Cortex of kidney (tissue), 1 donor: ENCODE data around the gene RAB10.
"Not testable (repeated sequence)": the region's sequence is repeated elsewhere in the genome, so short reads cannot be mapped to it uniquely, and the experiment has no call there.

ENCODE experiments used
- DNase-seq: peaks from one replicate; lab custom pipeline; 2025; lab: John Stamatoyannopoulos, UW

RAB10 gene

DNA sequence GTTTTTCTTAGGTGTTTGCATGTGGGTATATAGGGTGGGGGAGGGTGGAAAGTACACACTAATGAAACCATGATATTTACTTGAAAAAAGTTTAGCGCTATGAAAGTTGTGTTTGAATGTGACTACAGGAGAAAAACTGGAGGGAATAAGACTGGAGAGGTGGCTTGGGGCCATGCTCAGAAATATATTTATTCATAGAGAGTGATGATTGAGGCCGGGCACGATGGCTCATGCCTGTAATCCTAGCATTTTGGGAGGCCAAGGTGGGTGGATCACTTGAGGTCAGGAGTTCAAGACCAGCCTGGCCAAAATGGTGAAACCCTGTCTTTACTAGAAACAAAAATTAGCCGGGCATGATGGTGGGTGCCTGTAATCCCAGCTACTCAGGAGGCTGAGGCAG is 55.0 kb downstream of the RAB10 start:
- DNase-seq: not testable (repeated sequence)

DNA sequence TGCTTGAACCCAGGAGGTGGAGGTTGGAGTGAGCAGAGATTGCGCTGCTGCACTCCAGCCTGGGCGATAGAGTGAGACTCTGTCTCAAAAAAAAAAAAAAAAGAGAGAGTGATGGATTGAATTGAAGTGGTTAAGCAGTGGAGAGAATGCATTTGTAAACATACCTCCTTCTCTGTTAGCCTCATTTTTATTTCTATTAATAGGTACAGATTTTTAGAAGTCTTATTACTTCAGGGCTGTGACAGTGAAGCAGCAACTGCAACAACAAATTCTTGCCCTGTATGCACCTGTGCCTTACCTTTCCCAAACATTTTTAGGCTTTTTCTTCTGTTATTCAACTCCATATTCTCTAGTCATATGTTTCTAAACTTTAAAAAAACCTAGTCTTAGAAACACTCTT is 55.5 kb downstream of the RAB10 start:
- no peak for DNase-seq

DNA sequence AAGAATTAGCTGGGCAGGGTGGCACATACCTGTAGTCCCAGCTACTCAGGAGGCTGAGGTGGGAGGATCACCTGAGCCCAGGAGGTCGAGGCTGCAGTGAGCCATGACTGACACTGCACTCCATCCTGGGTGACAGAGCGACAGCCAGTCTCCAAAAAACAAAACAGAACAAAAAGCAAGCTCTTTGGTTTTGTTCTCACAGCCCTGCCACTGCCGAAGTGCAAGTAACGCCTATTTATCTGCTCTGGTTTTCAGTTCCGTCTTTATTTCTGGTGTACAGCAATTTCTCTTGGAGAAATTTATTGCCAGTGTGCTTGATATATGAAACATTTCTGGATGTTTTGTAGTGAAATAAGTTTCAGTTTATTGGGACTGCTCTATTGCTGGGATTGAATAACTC is 61.9 kb downstream of the RAB10 start:
- DNase-seq: no peak

DNA sequence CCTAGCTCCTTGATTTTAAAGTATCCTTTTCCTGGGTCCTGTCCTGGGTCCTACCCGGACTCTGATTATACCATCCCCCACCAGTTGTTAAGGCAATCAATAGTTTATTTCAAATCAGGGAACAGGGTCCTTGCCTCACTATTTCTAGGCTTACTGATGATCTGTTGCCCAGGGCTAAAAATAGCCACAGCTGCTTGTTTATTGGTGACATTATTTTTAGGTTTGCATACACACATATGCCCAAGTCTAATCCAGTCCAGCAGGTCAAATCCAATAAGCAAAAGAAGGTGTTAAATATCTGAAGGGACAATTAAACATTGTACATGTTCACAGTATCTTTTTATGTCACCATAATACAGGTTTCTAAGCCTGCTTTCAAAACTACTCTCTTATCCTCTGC is 66.0 kb downstream of the RAB10 start:
- no peak for DNase-seq

DNA sequence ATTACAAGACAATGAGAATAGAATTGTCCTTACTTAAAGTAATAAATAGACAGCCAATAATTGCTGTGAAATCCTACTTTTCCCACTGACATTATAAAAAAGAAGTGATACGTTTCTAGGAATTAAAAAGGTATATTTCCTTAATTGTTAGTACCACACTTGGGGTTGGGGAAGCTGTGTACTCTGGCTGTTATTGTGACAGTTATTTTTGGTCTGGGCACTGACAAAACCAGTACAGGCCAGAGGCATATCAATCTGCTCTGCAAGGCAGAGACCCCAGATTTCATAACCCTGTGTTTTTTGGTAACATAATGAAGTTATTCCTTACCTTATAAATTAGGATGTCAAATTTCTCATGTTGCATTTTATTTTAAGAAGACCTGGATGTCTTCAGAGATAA is 66.5 kb downstream of the RAB10 start:
- no peak for DNase-seq

DNA sequence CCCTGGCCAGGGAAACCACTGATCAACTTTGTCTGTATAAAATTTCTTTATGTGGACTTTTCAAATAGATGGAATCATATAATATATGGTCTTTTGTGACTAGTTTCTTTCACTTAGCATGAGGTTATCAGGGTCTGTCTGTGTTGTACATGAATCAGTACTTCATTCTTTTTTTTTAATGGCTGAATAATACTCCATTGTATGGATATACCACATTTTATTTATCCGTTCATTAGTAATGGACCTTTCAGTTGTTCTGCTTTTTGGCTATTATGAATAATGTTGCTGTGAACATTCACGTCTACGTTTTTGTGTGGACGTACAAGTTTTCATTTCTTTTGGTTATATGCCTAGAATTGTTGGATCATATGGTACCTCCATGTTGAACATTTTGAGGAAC is 69.9 kb downstream of the RAB10 start:
- DNase-seq: no peak

DNA sequence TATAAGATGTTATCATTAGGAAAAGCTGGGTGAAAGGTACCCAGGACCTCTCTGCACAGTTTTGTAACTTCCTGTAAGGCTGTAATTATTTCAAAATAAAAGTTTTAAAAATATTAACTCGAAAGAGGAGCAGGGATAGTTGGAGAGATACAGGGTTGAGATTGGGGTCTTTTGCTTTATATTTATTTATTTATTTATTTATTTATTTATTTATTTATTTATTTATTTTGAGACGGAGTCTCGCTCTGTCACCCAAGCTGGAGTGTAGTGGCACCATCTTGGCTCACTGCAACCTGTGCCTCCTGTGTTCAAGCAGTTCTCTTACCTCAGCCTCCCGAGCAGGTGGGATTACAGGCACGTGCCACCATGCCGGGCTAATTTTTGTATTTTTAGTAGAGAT is 74.8 kb downstream of the RAB10 start:
- not testable (repeated sequence) for DNase-seq

DNA sequence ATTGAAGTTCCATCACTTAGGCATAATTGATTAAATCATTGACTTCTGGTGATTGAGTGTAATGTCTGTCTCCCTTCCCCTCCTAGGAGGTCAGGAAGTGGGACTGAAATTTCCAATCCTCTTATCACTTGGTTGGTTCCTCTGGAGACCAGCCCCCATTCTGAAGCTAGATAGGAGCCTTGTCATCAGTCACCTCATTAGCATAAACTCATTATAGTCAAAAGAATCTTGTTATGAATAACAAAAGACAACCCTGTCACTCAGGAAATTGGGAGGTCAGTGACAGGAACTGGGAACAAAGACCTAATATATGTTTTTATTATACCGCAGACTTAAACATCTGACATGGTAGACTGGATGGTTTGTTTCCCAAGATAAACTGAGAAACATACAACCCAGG is 78.3 kb downstream of the RAB10 start:
- no peak for DNase-seq

DNA sequence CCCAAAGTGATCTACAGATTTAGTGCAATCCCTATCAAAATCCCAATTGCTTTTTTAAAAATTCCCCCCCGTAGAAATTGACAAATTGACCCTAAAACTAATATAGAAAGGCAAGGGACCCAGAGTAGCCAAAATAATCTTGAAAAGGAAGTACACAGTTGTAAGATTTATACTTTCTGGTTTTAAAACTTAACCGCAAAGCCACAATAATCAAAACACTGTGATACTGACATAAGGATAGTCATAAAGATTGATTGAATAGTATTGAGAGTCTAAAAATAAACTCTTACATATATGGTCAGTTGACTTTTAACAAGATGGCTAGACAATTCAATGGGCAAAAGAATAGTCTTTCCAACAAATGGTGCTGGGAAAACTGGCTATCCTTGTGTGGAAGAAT is 80.3 kb downstream of the RAB10 start:
- DNase-seq: no peak

DNA sequence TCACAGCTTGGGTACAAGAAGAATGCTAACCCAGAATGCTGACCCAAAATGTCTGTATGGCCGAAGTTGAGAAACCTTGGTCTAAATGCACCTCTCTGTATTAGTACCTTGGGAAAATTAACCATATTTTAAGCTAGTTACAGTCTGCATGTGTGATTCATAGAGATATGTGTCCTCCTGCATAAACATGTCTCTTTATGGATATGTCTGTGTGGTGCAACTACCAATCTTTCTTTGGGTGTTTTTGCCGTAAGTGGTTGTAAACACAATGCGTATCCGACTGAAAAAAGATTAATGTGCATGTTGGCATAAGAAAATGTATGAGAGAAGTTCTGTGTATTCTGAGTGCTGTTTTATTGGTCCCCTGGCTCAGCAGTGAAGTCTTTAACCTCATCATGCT is 84.8 kb downstream of the RAB10 start:
- DNase-seq: no peak

DNA sequence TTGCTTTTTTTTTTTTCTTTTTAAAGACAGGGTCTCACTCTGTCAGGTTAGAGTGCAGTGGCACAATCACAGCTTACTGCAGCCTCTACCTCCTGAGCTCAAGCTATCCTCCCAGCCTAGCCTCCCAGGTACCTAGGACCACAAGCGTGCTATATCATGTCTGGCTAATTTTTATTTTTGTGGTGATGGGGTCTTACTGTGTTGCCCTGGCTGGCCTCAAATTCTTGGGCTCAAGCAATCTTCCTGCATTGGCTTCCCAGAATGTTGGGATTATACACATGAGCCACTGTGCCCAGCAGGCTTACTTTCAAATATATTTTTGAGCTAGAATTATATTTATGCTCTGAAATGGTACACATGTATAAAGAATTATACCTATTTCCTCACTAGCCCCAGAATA is 85.6 kb downstream of the RAB10 start:
- no peak for DNase-seq

DNA sequence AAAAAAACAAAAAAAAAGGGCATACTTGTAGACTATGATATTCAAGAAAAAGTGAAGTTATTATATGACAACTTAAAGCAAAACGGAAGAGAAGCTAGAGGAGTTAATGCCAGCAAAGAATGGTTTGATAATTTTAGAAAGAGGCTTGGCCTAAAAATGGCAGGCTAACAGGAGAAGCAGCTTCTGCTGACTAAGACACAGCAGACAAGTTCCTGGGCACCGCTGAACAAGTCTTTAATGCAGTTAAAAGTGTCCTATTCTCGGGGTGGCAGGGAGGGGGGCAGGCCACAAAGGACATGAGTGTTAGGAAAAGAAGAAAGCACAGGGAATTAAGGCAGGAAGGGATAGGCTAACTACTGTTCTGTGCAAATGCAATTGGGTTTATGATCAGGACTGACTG is 88.7 kb downstream of the RAB10 start:
- DNase-seq: no peak

DNA sequence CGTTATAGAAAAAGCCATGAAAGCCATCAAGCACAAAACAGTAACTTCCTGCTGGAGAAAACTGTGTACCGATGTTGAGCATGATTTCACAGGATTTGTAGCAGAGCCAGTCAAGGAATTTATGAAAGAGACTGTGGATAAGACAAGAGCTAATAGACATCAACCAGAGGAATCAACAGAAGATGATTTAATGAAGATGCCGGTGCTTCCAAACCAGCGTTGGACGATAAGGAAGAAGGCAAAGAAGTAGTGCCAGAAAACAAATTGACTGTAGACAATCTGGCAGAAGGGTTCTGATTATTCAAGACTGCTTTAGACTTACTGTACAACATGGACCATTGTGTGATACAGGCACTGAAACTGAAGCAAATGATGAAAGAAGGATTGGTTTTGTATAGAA is 89.5 kb downstream of the RAB10 start:
- no peak for DNase-seq

DNA sequence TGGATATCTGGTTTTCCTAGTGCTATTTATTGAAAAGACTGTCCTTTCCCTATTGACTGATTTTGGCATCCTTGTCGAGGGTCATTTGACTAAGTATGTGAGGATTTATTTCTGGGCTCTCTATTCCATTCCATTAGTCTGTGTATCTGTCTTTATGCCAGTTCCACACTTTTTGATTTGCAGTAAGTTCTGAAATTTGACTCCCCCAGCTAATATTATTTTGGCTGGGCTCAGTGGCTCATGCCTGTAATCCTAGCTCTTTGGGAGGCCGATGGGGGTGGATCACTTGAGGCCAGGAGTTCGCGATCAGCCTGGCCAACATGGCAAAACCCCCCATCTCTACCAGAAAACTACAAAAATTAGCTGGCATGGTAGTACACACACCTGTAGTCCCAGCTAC is 92.2 kb downstream of the RAB10 start:
- DNase-seq: no peak

DNA sequence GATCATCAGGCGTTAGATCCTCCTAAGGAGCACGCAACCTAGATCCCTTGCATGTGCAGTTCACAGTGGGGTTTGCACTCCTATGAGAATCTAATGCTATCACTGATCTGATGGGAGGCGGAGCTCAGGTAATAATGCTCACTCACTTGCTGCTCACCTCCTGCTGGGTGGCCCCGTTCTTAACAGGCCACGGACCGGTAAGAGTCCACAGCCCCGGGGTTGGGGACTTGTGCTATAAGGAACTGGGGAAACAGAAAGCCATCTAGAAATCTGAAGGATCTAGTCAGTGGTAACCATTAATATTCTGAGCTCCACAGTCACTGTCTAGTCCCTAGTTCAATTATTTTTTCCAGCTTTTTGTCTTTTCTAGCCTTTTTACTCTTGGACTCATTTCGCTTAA is 94.3 kb downstream of the RAB10 start:
- DNase-seq: no peak

DNA sequence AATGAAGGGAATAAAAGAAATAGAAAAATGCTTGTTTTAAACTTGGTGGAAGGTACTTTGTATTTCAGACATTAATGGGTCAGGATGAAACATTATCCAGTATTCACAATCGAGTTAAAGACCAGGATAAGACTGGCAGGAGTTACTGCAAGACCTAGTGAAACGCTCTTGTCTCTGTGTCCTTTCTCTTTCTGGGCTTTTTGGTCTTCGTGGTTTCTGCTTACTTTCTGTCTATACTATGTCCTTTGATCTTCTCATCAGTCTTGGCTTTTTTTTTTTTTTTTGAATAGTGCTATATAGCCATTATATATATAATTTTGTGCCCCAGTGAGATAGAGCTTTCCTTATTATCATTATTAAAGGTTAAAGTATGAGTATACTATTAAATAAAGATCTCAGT is 96.9 kb downstream of the RAB10 start:
- DNase-seq: no peak

DNA sequence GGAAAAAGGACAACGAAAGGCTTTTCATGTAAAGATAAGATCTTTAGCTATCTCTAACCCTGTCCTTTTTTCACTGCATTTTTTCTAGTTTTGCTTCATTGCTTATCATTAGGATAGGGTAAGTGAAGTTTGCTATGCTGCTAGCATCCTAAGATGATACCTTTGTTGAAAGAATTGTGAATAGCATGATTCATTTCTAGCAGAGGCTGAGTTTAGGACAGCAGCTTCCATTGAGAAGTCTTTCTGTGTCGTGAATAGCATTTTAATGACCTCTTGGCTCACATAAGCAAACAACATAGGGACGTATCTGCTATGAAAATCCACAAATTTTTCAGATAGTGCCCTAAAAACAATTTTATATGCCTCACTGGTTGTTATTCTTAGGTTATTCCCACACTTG is 102.6 kb downstream of the RAB10 start:
- no peak for DNase-seq

DNA sequence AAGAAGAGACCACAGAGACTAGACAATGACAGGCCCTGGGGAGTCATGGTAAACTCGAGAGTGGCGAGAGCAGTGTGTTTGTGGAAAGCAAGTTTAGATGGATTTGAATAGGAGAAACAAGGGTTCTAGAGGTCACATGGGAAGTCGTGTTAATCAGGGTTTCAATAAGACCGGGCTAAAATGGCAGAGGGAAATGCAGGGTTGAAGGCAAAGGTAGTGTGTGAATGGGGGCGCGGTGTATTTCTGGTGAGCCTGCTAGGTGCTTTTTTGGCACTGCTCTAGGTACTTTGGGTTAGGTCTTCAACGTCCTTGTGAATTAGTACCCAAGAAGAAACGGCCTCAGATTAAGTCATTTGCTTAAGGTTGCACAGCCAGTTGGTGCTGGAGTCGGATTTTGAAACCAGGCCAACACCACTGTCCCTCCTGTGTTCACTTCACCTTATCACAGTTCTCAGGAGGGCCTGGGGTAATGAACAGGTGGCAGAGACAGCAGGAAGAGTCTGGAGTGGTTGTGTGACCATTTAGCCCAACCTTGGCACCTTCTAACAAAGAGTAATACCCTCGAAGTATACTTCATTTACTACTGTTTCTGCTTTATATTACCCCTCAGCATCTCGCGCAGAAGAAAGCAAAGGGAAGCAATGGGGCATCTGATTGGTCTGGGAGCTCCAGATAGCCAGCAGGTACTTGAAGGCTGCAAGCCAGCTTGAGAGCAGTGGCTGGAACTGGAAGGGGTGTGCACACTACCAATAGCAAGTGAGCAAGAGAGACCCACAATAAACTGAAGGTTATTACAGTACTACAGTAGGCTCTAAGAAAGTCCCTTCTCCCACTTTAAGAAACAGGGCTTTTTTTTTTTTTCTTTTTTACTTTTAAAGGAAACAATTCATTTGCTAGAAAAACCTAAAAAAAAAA is 105.6 kb downstream of the RAB10 start:
- no peak for DNase-seq

DNA sequence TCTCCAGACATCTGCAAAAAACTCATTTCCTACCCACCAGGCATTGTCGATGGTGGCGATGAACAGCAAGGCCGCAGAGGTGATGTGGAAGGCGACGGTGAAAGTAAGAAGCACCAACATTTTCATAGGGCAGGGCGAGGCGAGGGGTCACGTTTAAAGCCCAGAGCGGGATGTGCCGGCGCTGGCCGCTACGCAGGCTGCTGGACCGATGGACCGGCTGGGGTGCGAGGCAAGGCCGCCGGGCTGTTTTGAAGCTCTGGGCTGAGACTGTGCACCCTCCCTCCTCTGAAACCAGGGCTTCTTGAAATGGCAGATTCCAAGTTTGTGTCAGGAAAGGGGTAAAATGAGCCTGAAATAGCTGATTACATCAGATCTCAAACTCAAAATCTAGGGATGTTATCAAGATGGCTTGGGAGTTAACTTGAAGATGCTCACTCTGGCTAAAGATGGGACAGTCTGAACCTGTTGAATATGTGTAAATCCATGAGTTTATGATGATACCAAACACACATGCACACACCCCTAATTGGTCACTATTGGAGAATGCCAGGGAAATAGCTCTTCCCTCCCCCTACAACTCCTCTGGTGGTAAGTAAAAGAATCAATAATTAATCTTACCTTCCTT is 107.4 kb downstream of the RAB10 start:
- no peak for DNase-seq

DNA sequence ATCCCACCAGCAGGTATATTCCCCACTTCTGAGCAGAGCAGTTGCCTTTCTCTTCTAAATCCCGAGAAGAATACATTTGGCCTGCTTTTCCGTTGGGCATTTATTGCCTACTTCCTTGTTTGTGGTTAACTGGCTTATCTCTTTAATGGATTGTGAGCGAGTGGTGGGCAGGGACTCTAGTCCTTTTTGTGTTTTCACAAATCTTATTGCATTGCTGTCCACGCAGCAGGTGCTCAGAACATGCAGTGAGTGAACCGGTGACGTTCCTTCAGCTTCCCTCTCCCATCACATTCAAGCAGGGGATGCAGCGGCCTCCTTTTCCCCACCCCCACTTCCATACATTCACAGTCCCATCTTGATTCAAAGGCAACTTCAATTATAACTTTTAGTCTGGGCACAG is 110.1 kb downstream of the RAB10 start:
- no peak for DNase-seq

DNA sequence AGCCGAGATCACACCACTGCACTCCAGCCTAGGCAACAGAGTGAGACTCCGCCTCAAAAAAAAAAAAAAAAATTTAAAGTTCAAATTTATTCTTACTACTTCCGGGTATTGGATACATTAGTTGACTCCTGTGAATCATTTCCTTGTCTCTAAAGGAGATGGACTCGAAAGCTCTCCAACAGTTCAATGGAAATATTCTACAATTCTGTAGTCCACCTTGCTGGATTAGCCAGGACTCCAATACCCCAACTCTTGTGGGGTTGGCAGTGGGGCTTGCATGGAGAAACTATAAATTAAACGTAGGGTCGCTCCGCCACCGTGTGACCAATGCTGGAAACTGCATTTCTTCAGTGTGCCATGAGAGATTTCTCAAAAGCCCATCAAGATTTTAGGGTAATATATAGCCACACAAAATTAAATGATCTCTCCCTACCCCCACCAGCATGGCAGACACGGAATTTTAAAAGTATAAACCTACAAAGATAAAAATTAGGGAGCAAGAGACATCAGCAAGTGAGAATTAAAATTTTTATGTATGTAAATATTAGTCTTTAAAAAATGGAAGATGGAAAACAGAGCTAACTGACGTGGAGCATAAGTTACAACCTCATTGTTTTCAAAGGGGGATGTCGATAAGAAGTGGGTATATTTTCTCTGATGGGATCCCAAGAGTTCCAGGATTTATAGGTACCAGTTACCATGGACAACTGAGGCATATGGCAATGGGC is 111.2 kb downstream of the RAB10 start:
- no peak for DNase-seq

DNA sequence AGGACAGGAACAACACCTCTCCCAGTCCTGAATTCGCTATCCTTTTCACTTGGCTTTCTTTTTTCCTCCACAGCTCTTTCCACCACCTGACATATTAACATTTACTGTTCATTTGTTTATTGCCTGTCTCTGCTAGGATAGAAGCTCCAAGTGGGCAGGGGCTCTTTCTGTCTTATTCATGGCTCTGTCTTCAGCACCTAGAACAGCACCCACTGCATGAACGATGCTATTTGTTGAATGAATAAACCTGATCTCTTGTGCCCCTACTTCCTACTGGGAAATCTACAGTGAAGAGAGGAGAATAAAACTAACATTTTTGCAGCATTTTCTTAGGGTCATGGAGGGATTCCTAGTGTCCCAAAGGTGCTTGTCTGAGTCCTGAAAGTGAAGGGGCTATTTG is 114.6 kb downstream of the RAB10 start:
- no peak for DNase-seq

DNA sequence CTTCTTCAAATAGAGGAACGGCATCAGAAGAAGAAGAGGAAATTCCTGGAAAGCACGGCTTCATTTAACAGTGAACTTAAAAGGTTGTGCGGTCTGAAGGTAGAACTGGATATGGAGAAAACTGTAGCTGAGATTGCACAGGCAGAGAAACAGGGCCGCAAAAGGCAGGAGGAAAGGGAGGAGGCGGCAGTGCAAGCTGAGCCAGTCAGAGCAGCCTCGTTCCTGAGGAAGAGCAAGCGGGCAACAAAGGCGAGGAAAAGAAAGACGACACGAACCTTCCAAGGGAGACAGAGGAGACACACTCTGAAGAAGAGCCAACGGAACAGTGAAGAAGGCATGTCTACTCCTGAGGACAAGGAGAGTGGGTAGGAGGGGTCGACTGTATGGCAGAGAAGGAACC is 116.4 kb downstream of the RAB10 start:
- no peak for DNase-seq
